Caco-2 (cell line): Measurements from ENCODE around the gene SPTB. TPM values are rescaled to one million over a fixed set of nuclear protein-coding genes. Genes with fewer than 3 reads are reported as not detected.

ENCODE experiments used
- Bru-seq: library from RNA; stranded (reverse); fragments of 400-500 nt; gene quantifications from one replicate; lab custom pipeline; 2021; lab: Mats Ljungman, UMichigan
- BruChase-seq, 2 experiments: library from RNA; stranded (reverse); fragments of 400-500 nt; gene quantifications; one replicate each; lab custom pipeline; 2021; lab: Mats Ljungman, UMichigan
- BruUV-seq: library from RNA; stranded (reverse); fragments of 400-500 nt; replicated peaks from 2 replicates; lab custom pipeline; 2021; lab: Mats Ljungman, UMichigan
- CTCF ChIA-PET: fragments of 300-600 bp; sonication (Branson Sonifier 250); formaldehyde crosslinking; loops from one replicate; lab custom pipeline; 2022; ENCODE audit warnings: antibody characterized with exemption; lab: Charles Lee
- POLR2A ChIA-PET: fragments of 300-600 bp; sonication (Branson Sonifier 250); formaldehyde crosslinking; loops from one replicate; lab custom pipeline; 2022; ENCODE audit warnings: antibody characterized with exemption; lab: Charles Lee
- DNase-seq, 2 experiments: peaks; one replicate each; pipeline versions ENCODE4 v3.0.0 to v3.0.0-alpha.2; 2020 to 2022
- H3K27me3 ChIP-seq: replicated peaks from 2 replicates; pipeline ENCODE4 v1.6.0; 2011; ENCODE audit warnings: low read length; ENCODE audit not compliant: control insufficient read depth, insufficient read depth
- H3K36me3 ChIP-seq: 2 replicates; pipeline ENCODE4 v1.5.1; 2011; ENCODE audit warnings: low read length; ENCODE audit not compliant: control insufficient read depth, insufficient read depth
- H3K4me1 ChIP-seq: fragments of 250-450 bp; sonication (Bioruptor Pico); 2 replicates; pipeline ENCODE4 v1.5.1; 2020; ENCODE audit warnings: mild to moderate bottlenecking
- H3K4me3 ChIP-seq: 2 replicates; pipeline ENCODE4 v1.5.1; 2011; ENCODE audit warnings: low read depth, mild to moderate bottlenecking, control low read depth, low read length
- H3K9me3 ChIP-seq: fragments of 250-450 bp; sonication (Bioruptor Pico); 2 replicates; pipeline ENCODE4 v1.5.1; 2020; ENCODE audit warnings: mild to moderate bottlenecking, moderate library complexity
- H3K27ac Mint-ChIP-seq: one replicate; pipeline ENCODE4 v1.8.0; 2022; ENCODE audit warnings: mixed read lengths; ENCODE audit not compliant: unreplicated experiment
- H3K27me3 Mint-ChIP-seq: one replicate; pipeline ENCODE4 v1.8.0; 2022; ENCODE audit warnings: mixed read lengths; ENCODE audit not compliant: insufficient read depth, unreplicated experiment
- H3K36me3 Mint-ChIP-seq: one replicate; pipeline ENCODE4 v1.8.0; 2022; ENCODE audit warnings: mild to moderate bottlenecking, mixed read lengths; ENCODE audit not compliant: insufficient read depth, unreplicated experiment
- H3K4me1 Mint-ChIP-seq: one replicate; pipeline ENCODE4 v1.8.0; 2022; ENCODE audit warnings: low read depth, mixed read lengths; ENCODE audit not compliant: unreplicated experiment
- H3K4me3 Mint-ChIP-seq: one replicate; pipeline ENCODE4 v1.8.0; 2022; ENCODE audit warnings: mild to moderate bottlenecking, moderate library complexity, mixed read lengths; ENCODE audit not compliant: unreplicated experiment
- H3K9me3 Mint-ChIP-seq: one replicate; pipeline ENCODE4 v1.8.0; 2022; ENCODE audit warnings: mixed read lengths; ENCODE audit not compliant: unreplicated experiment
- CTCF ChIP-seq, 2 experiments: fragments of 200-600 bp in 1 of 2; IDR thresholded peaks; 1 replicate in 1 of 2; 2 replicates in 1 of 2; pipeline versions ENCODE4 v1.5.1 to v1.8.0; 2011 to 2022; ENCODE audit warnings: antibody characterized with exemption in 1 of 2, control low read depth in 1 of 2, inconsistent platforms in 1 of 2, low read depth in 1 of 2, low read length in 1 of 2, mild to moderate bottlenecking in 1 of 2, moderate library complexity in 1 of 2; ENCODE audit not compliant: insufficient read depth in 1 of 2, severe bottlenecking in 1 of 2, unreplicated experiment in 1 of 2
- intact Hi-C: fragments of 100-400 bp; cut with micrococcal nuclease; formaldehyde crosslinking; loops from one replicate; pipeline ENCODE4 v1.10.0; 2022; ENCODE audit not compliant: unreplicated experiment
- long read RNA-seq: library from polyadenylated mRNA; stranded (forward); transcript quantifications from one replicate; pipeline ENCODE4 v2.0.0, GENCODE V29; 2022
- total RNA-seq: library from RNA; stranded (reverse); gene quantifications from 2 replicates; pipeline ENCODE4 v1.2.3, GENCODE V29; 2022

The SPTB gene
- total RNA-seq (1.6 and 1.7 TPM in 2 replicates), Bru-seq, nascent RNA (percentile 24 among the genes with signal in this experiment), BruChase-seq, experiment 1, labeled RNA remaining after a 2-hour chase (percentile 27 among the genes with signal in this experiment), BruChase-seq, experiment 2, labeled RNA remaining after a 6-hour chase (percentile 25 among the genes with signal in this experiment)
- long read RNA-seq, partial matches to known transcripts = 0 of 7 reads
- long read RNA-seq, other reads (novel, unspliced or antisense) = 7 of 7 reads

GRCh38 chr14:64879635-64880220, at the start of gene SPTB:
Gene SPTB (minus strand): TSS chr14:64879907. CDS start chr14:64823094, 56,813 bp downstream.
- Histone ChIP-seq H3K36me3 (no peaks in the 10 kb centered on the region), H3K4me1 (no peaks in the 10 kb centered on the region), H3K4me3 (peak within 1 kb of the TSS; percentile 61), H3K27me3 (0 out of 2 replicates have a peak, but pooled peaks cover 1% of the 10 kb centered on the region), H3K9me3 (no peaks in the 10 kb centered on the region)
- DNase-seq = peak; percentile 56 to 64
- Mint-ChIP-seq H3K9me3 (no peaks in the 10 kb centered on the region), H3K27me3 (peaks cover 28% of the 10 kb centered on the region), H3K4me3 (peak within 1 kb of the TSS; percentile 82), H3K27ac (no peak within 1 kb of the TSS), H3K4me1 (no peaks in the 10 kb centered on the region), H3K36me3 (peaks cover 6% of the 10 kb centered on the region)
- POLR2A ChIA-PET = interaction anchor here (0.6 kb wide), 2 partner anchors 21 to 136 kb away, joined by 3 read pairs; no protein-coding TSS in a partner anchor
- TF ChIP-seq CTCF (IDR thresholded peaks at IDR 0.05; ENCODE audit: insufficient read depth in 1 of 2, low read depth in 1 of 2, low read length in 1 of 2, severe bottlenecking in 1 of 2, unreplicated experiment in 1 of 2) = no peak
- no TSS peak for BruUV-seq
- CTCF ChIA-PET = interaction anchor here (0.6 to 3.7 kb wide), 11 partner anchors 12 to 158 kb away, joined by 3 to 27 read pairs (median 4); no protein-coding TSS in a partner anchor
- intact Hi-C loops = loop anchor here (5.0 kb wide), 1 partner anchor 37 kb away; no protein-coding TSS in a partner anchor

- BruUV-seq = no TSS peak
- H3K27ac Mint-ChIP-seq = no peak overlapping the region
- H3K36me3 Mint-ChIP-seq = peaks cover 24% of the 10 kb centered on the region
These were observed 49.3 kb upstream of the SPTB start for GRCh38 chr14:64929014-64929359.

More at GRCh38 chr14:64929014-64929359, 49.3 kb upstream of the SPTB start:
- POLR2A ChIA-PET = no interaction called here
- no peaks in the 10 kb centered on the region for H3K27me3 ChIP-seq
- no peak overlapping the region for H3K4me3 ChIP-seq
- peaks cover 7% of the 10 kb centered on the region for H3K4me1 ChIP-seq
- no peaks in the 10 kb centered on the region for H3K9me3 ChIP-seq
- CTCF ChIA-PET = no interaction called here
- Mint-ChIP-seq H3K4me3 (no peak overlapping the region), H3K4me1 (peaks cover 6% of the 10 kb centered on the region), H3K27me3 (no peaks in the 10 kb centered on the region), H3K9me3 (no peaks in the 10 kb centered on the region)
- peaks cover 2% of the 10 kb centered on the region for H3K36me3 ChIP-seq
- DNase-seq = no peak
- TF ChIP-seq CTCF (IDR thresholded peaks at IDR 0.05; ENCODE audit: insufficient read depth in 1 of 2, low read depth in 1 of 2, low read length in 1 of 2, severe bottlenecking in 1 of 2, unreplicated experiment in 1 of 2) = no peak
- intact Hi-C loops = no loop called here
